ENCODE measurements around the gene ATP5MC3. TPM values are rescaled to one million over a fixed set of nuclear protein-coding genes. Genes with fewer than 3 reads are reported as not detected.

ATP5MC3 gene
- total RNA-seq, 2 donors from 2014 or later, result 261 to 296 TPM

- 0% methylated on average over 6 of the region's 11 CpGs; no CpG with 5 or more reads in 1 of the 2 experiments for WGBS, 2 experiments (ENCODE audit: insufficient coverage in 1 of 2, insufficient read length in 1 of 2)
- peaks cover 8% of the 10 kb centered on the region for H3K36me3 Mint-ChIP-seq (ENCODE audit: low read depth)
- Histone ChIP-seq H3K27me3 (ENCODE audit: control insufficient read depth, insufficient read depth, low read length, poor library complexity, severe bottlenecking) (no peaks in the 10 kb centered on the region), H3K4me1 (ENCODE audit: control insufficient read depth, insufficient read depth, low read length) (no peaks in the 10 kb centered on the region), H3K36me3 (ENCODE audit: control insufficient read depth, insufficient read depth, low read length) (peaks cover 6% of the 10 kb centered on the region), H3K27ac (ENCODE audit: low read depth, low read length) (no peak overlapping the region), H3K4me3 (ENCODE audit: low read length) (peak overlapping the region; percentile 92), H3K9ac (ENCODE audit: extremely low read depth, low read length, poor library complexity, severe bottlenecking) (peak overlapping the region; percentile 70), H3K9me3 (ENCODE audit: control insufficient read depth, low read length) (no peaks in the 10 kb centered on the region)
- H3K9me3 Mint-ChIP-seq, result no peaks in the 10 kb centered on the region
- H3K27ac Mint-ChIP-seq, result peak overlapping the region; percentile 90
- H3K27me3 Mint-ChIP-seq (ENCODE audit: insufficient read depth), result no peaks in the 10 kb centered on the region
- H3K4me1 Mint-ChIP-seq, result peaks cover 6% of the 10 kb centered on the region
- DNase-seq, result no peak
- H3K4me3 Mint-ChIP-seq, result peak overlapping the region; percentile 93
- no peak for TF ChIP-seq CTCF (conservative IDR thresholded peaks at IDR 0.05)
These were observed 13.0 kb downstream of the ATP5MC3 start for GRCh38 chr2:175168564-175168945.

- H3K9ac ChIP-seq (ENCODE audit: extremely low read depth, low read length, poor library complexity, severe bottlenecking), result peak within 1 kb of the TSS; percentile 91
- Mint-ChIP-seq H3K36me3 (ENCODE audit: low read depth) (peaks cover 11% of the 10 kb centered on the region), H3K9me3 (no peaks in the 10 kb centered on the region), H3K4me3 (peak within 1 kb of the TSS; percentile 93), H3K4me1 (peaks cover 6% of the 10 kb centered on the region), H3K27me3 (ENCODE audit: insufficient read depth) (no peaks in the 10 kb centered on the region), H3K27ac (peak within 1 kb of the TSS; percentile 98)
- no peak for TF ChIP-seq CTCF (conservative IDR thresholded peaks at IDR 0.05)
- DNase-seq, result peak; percentile 100
- peaks cover 6% of the 10 kb centered on the region for H3K36me3 ChIP-seq (ENCODE audit: control insufficient read depth, insufficient read depth, low read length)
- WGBS, 2 experiments (ENCODE audit: insufficient coverage in 1 of 2, insufficient read length in 1 of 2), result 0% methylated on average over 17 to 56 of the region's 56 CpGs
- H3K4me1 ChIP-seq (ENCODE audit: control insufficient read depth, insufficient read depth, low read length), result no peaks in the 10 kb centered on the region
- H3K27ac ChIP-seq (ENCODE audit: low read depth, low read length), result peak within 1 kb of the TSS; percentile 91
- peak within 1 kb of the TSS; percentile 94 for H3K4me3 ChIP-seq (ENCODE audit: low read length)
- H3K27me3 ChIP-seq (ENCODE audit: control insufficient read depth, insufficient read depth, low read length, poor library complexity, severe bottlenecking), result no peaks in the 10 kb centered on the region
- no peaks in the 10 kb centered on the region for H3K9me3 ChIP-seq (ENCODE audit: control insufficient read depth, low read length)
These were observed 13.5 kb downstream of the ATP5MC3 start, which contains the start of gene ATF2 for GRCh38 chr2:175167792-175168563. ATF2 (minus strand) TSS chr2:175168203; CDS start chr2:175136443, 31,760 bp downstream.

- Mint-ChIP-seq H3K9me3 (no peaks in the 10 kb centered on the region), H3K4me3 (peak overlapping the region; percentile 93), H3K4me1 (peaks cover 6% of the 10 kb centered on the region), H3K27me3 (ENCODE audit: insufficient read depth) (no peaks in the 10 kb centered on the region), H3K27ac (peak overlapping the region; percentile 98), H3K36me3 (ENCODE audit: low read depth) (peaks cover 11% of the 10 kb centered on the region)
- H3K27me3 ChIP-seq (ENCODE audit: control insufficient read depth, insufficient read depth, low read length, poor library complexity, severe bottlenecking), result no peaks in the 10 kb centered on the region
- H3K4me3 ChIP-seq (ENCODE audit: low read length), result peak overlapping the region; percentile 94
- H3K4me1 ChIP-seq (ENCODE audit: control insufficient read depth, insufficient read depth, low read length), result no peaks in the 10 kb centered on the region
- peak overlapping the region; percentile 91 for H3K9ac ChIP-seq (ENCODE audit: extremely low read depth, low read length, poor library complexity, severe bottlenecking)
- DNase-seq, result peak; percentile 70
- H3K27ac ChIP-seq (ENCODE audit: low read depth, low read length), result peak overlapping the region; percentile 91
- H3K9me3 ChIP-seq (ENCODE audit: control insufficient read depth, low read length), result no peaks in the 10 kb centered on the region
- 0% methylated on average over 3 to 32 of the region's 32 CpGs for WGBS, 2 experiments (ENCODE audit: insufficient coverage in 1 of 2, insufficient read length in 1 of 2)
- TF ChIP-seq CTCF (conservative IDR thresholded peaks at IDR 0.05), result no peak
- peaks cover 6% of the 10 kb centered on the region for H3K36me3 ChIP-seq (ENCODE audit: control insufficient read depth, insufficient read depth, low read length)
These were observed 14.3 kb downstream of the ATP5MC3 start for GRCh38 chr2:175167076-175167791.

All from endodermal cell (in vitro differentiated cells).